DMS153 treated with DMSO at 0.1 percent for 48 hours (cell line): Measurements from ENCODE around the gene TRAFD1.
"Not testable (repeated sequence)": the region's sequence is repeated elsewhere in the genome, so short reads cannot be mapped to it uniquely, and the experiment has no call there.

ENCODE experiments used
- DNase-seq: peaks from one replicate; lab custom pipeline; 2025; ENCODE audit not compliant: unreplicated experiment; lab: John Stamatoyannopoulos, UW

The TRAFD1 gene

GRCh38 chr12:112125250-112125999 lies at the start of gene TRAFD1:
Gene TRAFD1, plus strand, starts transcription at chr12:112125560. Its CDS starts 4,963 bp downstream, at chr12:112130523.
- peak; percentile 95 for DNase-seq

- no peak for DNase-seq
Observed at GRCh38 chr12:112087055-112087850, 38.1 kb upstream of the TRAFD1 start.

- no peak for DNase-seq
Observed at GRCh38 chr12:112087851-112088250, 37.5 kb upstream of the TRAFD1 start.

GRCh38 chr12:112091563-112091962 lies 33.8 kb upstream of the TRAFD1 start:
- no peak for DNase-seq

- DNase-seq = no peak
Observed at GRCh38 chr12:112096070-112096469, 29.3 kb upstream of the TRAFD1 start.

GRCh38 chr12:112096667-112097066 lies 28.7 kb upstream of the TRAFD1 start:
- DNase-seq = no peak

- no peak for DNase-seq
Observed at GRCh38 chr12:112097641-112098040, 27.7 kb upstream of the TRAFD1 start.

- DNase-seq = not testable (repeated sequence)
Observed at GRCh38 chr12:112100500-112100899, 24.9 kb upstream of the TRAFD1 start.

GRCh38 chr12:112102127-112102526 lies 23.2 kb upstream of the TRAFD1 start:
- no peak for DNase-seq

- not testable (repeated sequence) for DNase-seq
Observed at GRCh38 chr12:112102746-112103145, 22.6 kb upstream of the TRAFD1 start.

GRCh38 chr12:112103758-112104503 lies 21.4 kb upstream of the TRAFD1 start:
- no peak for DNase-seq

- no peak for DNase-seq
Observed at GRCh38 chr12:112105891-112106290, 19.5 kb upstream of the TRAFD1 start.

- DNase-seq = no peak
Observed at GRCh38 chr12:112107306-112108201, 17.8 kb upstream of the TRAFD1 start.

GRCh38 chr12:112108202-112109079 lies 16.9 kb upstream of the TRAFD1 start, which contains the start of gene NAA25:
Gene NAA25, minus strand, starts transcription at chr12:112108783. Its CDS starts 10 bp downstream, at chr12:112108773.
- DNase-seq = peak; percentile 55

GRCh38 chr12:112110787-112111662 lies 14.3 kb upstream of the TRAFD1 start:
- not testable (repeated sequence) for DNase-seq

- DNase-seq = no peak
Observed at GRCh38 chr12:112111931-112112330, 13.4 kb upstream of the TRAFD1 start.

GRCh38 chr12:112112409-112113133 lies 12.8 kb upstream of the TRAFD1 start:
- no peak for DNase-seq
